Measurements from ENCODE around the gene CEP131. TPM values are rescaled to one million over a fixed set of nuclear protein-coding genes. Genes with fewer than 3 reads are reported as not detected.

The CEP131 gene
- total RNA-seq, 1 donor from 2014 or later: 6.1 TPM

- peaks cover 6% of the 10 kb centered on the region for H3K4me1 ChIP-seq
- no peak overlapping the region for H3K27ac ChIP-seq
- H3K9me3 ChIP-seq: no peaks in the 10 kb centered on the region
- no peak overlapping the region for H3K4me3 ChIP-seq
- H3K27me3 ChIP-seq: no peaks in the 10 kb centered on the region
- intact Hi-C loops (cut with DNase I): no loop called here
- DNase-seq (ENCODE audit: extremely low spot score in 2 of 2): no peak
- TF ChIP-seq CTCF (IDR thresholded peaks at IDR 0.05): no peak
- no peak for TF ChIP-seq POLR2AphosphoS5 (IDR thresholded peaks at IDR 0.05; ENCODE audit: insufficient read depth in 1 of 2, low read depth in 1 of 2)
- no peak for TF ChIP-seq POLR2A (IDR thresholded peaks at IDR 0.05)
- peaks cover 0 to under 1% of the 10 kb centered on the region in 2 donors for H3K36me3 ChIP-seq
Measured at GRCh38 chr17:81246343-81246670, 23.5 kb upstream of the CEP131 start.

- no peak for DNase-seq (ENCODE audit: extremely low spot score in 2 of 2)
- intact Hi-C loops (cut with DNase I): no loop called here
- no peaks in the 10 kb centered on the region for H3K9me3 ChIP-seq
- H3K27me3 ChIP-seq: no peaks in the 10 kb centered on the region
- peaks cover 11% of the 10 kb centered on the region for H3K4me1 ChIP-seq
- H3K36me3 ChIP-seq: no peaks in the 10 kb centered on the region
- TF ChIP-seq POLR2AphosphoS5 (IDR thresholded peaks at IDR 0.05; ENCODE audit: insufficient read depth in 1 of 2, low read depth in 1 of 2) (no peak), POLR2A (IDR thresholded peaks at IDR 0.05) (no peak), CTCF (IDR thresholded peaks at IDR 0.05) (no peak)
- H3K27ac ChIP-seq: no peak overlapping the region
- H3K4me3 ChIP-seq: no peak overlapping the region
Measured at GRCh38 chr17:81245665-81246342, 23.0 kb upstream of the CEP131 start.

GRCh38 chr17:81245024-81245664 lies 22.4 kb upstream of the CEP131 start:
- H3K4me1 ChIP-seq: peaks cover 17% of the 10 kb centered on the region
- H3K9me3 ChIP-seq: no peaks in the 10 kb centered on the region
- TF ChIP-seq POLR2A (IDR thresholded peaks at IDR 0.05): no peak
- TF ChIP-seq CTCF (IDR thresholded peaks at IDR 0.05): no peak
- TF ChIP-seq POLR2AphosphoS5 (IDR thresholded peaks at IDR 0.05; ENCODE audit: insufficient read depth in 1 of 2, low read depth in 1 of 2): no peak
- H3K36me3 ChIP-seq: no peaks in the 10 kb centered on the region
- intact Hi-C loops (cut with DNase I): no loop called here
- no peak for DNase-seq (ENCODE audit: extremely low spot score in 2 of 2)
- H3K4me3 ChIP-seq: no peak overlapping the region
- no peaks in the 10 kb centered on the region for H3K27me3 ChIP-seq
- no peak overlapping the region for H3K27ac ChIP-seq

GRCh38 chr17:81244358-81245023 lies 21.7 kb upstream of the CEP131 start:
- TF ChIP-seq CTCF (IDR thresholded peaks at IDR 0.05): no peak
- no peak for TF ChIP-seq POLR2AphosphoS5 (IDR thresholded peaks at IDR 0.05; ENCODE audit: insufficient read depth in 1 of 2, low read depth in 1 of 2)
- no peak for TF ChIP-seq POLR2A (IDR thresholded peaks at IDR 0.05)
- intact Hi-C loops (cut with DNase I): no loop called here
- H3K4me1 ChIP-seq: peaks cover 24% of the 10 kb centered on the region
- H3K4me3 ChIP-seq: no peak overlapping the region
- no peaks in the 10 kb centered on the region for H3K9me3 ChIP-seq
- no peak overlapping the region for H3K27ac ChIP-seq
- H3K27me3 ChIP-seq: no peaks in the 10 kb centered on the region
- H3K36me3 ChIP-seq: no peaks in the 10 kb centered on the region
- no peak for DNase-seq (ENCODE audit: extremely low spot score in 2 of 2)

- intact Hi-C loops (cut with DNase I): no loop called here
- Histone ChIP-seq H3K27ac (no peak overlapping the region), H3K9me3 (no peaks in the 10 kb centered on the region), H3K4me1 (peaks cover 28% of the 10 kb centered on the region), H3K27me3 (no peaks in the 10 kb centered on the region), H3K4me3 (no peak overlapping the region), H3K36me3 (no peaks in the 10 kb centered on the region)
- no peak for TF ChIP-seq POLR2A (IDR thresholded peaks at IDR 0.05)
- no peak for TF ChIP-seq CTCF (IDR thresholded peaks at IDR 0.05)
- TF ChIP-seq POLR2AphosphoS5 (IDR thresholded peaks at IDR 0.05; ENCODE audit: insufficient read depth in 1 of 2, low read depth in 1 of 2): no peak
- DNase-seq (ENCODE audit: extremely low spot score in 2 of 2): no peak
Measured at GRCh38 chr17:81243333-81243664, 20.5 kb upstream of the CEP131 start.

Data from vagina (tissue), 2 donors.